Adrenal gland (tissue), 5 donors: ENCODE results near the gene BLM.

Source experiments
- CTCF ChIP-seq, 6 experiments: fragments of 450-650 bp in 4 of 6; fragments of 200-600 bp in 2 of 6; sonication (generic) in 1 of 6; IDR thresholded peaks; 1 replicate in 5 of 6; 2 replicates in 1 of 6; pipeline versions ENCODE4 v1.5.1 to v1.8.0; 2016 to 2021; ENCODE audit warnings: antibody characterized with exemption in 6 of 6, mild to moderate bottlenecking in 2 of 6, moderate library complexity in 1 of 6
- POLR2A ChIP-seq, 2 donors: fragments of 450-650 bp; IDR thresholded peaks; one replicate each; pipeline ENCODE4 v1.6.1; 2017; ENCODE audit warnings: antibody characterized with exemption in 2 of 2, mild to moderate bottlenecking in 2 of 2, moderate library complexity in 1 of 2
- donor health status: DM: no; HTN: no; CAD: no.

- TF ChIP-seq POLR2A (IDR thresholded peaks at IDR 0.05): no peak
- no peak for TF ChIP-seq CTCF (IDR thresholded peaks at IDR 0.05)
Measured at GRCh38 chr15:90838544-90838943, 121.4 kb downstream of the BLM start.
